ENCODE data around the gene GTF2IRD1.

The GTF2IRD1 gene

DNA sequence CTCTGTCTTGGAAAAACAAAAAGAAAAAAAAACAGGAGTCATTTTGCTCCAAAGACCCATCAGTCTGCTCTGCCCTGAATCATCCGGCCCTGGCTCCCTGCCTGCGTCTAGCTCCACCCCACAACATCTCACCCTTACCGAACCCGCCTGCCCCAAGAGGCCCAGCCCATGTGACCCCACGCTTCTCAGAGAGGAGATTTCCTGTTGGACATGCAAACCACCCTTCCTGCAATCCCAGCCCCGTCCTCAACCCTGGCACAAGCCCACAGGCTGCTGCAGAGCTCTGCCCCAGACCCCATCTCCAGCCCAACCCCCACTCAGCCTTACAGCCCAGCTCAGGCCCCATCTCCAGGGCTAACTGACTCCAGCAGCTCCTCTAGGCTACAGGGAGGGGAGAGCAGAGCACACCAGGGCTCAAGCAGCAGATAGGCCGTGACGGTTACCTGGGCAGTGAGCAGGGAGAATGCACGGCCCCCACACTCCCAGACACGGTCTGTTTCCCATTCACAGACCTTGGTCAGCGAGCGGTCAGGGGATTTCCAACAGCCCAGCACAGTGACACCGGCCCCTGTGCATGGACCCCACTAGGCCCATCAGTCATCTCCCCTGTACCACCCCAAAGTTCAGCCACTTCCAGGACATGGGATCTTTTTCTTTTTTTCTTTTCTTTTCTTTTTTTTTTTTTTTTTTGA is 133.9 kb downstream of the GTF2IRD1 start:
- TF ChIP-seq, protein P1, sequence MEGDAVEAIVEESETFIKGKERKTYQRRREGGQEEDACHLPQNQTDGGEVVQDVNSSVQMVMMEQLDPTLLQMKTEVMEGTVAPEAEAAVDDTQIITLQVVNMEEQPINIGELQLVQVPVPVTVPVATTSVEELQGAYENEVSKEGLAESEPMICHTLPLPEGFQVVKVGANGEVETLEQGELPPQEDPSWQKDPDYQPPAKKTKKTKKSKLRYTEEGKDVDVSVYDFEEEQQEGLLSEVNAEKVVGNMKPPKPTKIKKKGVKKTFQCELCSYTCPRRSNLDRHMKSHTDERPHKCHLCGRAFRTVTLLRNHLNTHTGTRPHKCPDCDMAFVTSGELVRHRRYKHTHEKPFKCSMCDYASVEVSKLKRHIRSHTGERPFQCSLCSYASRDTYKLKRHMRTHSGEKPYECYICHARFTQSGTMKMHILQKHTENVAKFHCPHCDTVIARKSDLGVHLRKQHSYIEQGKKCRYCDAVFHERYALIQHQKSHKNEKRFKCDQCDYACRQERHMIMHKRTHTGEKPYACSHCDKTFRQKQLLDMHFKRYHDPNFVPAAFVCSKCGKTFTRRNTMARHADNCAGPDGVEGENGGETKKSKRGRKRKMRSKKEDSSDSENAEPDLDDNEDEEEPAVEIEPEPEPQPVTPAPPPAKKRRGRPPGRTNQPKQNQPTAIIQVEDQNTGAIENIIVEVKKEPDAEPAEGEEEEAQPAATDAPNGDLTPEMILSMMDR (IDR thresholded peaks at IDR 0.05; ENCODE audit: low read depth, low read length, missing control alignments) = no peak
- DNase-seq (ENCODE audit: extremely low read depth, low read depth) = peak; percentile 78
- no peak overlapping the region for H3K4me3 ChIP-seq (replicated peaks; ENCODE audit: low read depth, low read length)

DNA sequence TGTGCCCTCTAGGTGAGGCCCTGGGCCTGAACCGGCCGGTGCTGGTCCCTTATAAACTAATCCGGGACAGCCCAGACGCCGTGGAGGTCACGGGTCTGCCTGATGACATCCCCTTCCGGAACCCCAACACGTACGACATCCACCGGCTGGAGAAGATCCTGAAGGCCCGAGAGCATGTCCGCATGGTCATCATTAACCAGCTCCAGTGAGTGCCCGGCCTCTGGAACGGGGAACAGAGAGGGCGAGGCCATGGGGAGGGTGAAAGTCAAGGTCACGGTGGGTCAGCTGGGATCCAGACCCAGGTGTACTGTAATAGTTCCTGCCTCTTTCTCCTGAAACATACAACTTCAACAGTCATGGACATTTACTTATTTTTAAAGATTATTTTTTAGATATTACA is 137.1 kb downstream of the GTF2IRD1 start:
- TF ChIP-seq, protein P1 (IDR thresholded peaks at IDR 0.05; ENCODE audit: low read depth, low read length, missing control alignments) = no peak
- H3K4me3 ChIP-seq (replicated peaks; ENCODE audit: low read depth, low read length) = no peak overlapping the region
- no peak for DNase-seq (ENCODE audit: extremely low read depth, low read depth)

DNA sequence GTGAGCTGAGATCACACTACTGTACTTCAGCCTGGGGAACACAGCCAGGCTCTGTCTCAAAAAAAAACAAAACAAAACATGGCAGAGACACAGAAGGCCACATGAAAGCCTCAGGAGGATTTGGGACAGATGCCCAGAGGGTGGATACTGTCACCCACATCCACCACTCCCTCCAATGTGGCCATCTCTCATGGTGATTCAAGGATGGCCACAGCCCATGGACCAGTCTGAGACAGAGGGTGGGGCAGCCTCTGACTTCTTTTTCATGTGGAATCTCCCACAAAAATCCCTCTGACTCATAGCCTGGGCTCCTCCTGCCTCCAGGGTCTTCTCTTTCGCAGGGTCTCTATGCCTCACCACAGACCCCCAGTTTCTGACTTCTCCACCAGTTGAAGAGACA is 144.9 kb downstream of the GTF2IRD1 start:
- DNase-seq (ENCODE audit: extremely low read depth, low read depth) = peak; percentile 30
- TF ChIP-seq, protein P1 (IDR thresholded peaks at IDR 0.05; ENCODE audit: low read depth, low read length, missing control alignments) = no peak
- no peak overlapping the region for H3K4me3 ChIP-seq (replicated peaks; ENCODE audit: low read depth, low read length)

DNA sequence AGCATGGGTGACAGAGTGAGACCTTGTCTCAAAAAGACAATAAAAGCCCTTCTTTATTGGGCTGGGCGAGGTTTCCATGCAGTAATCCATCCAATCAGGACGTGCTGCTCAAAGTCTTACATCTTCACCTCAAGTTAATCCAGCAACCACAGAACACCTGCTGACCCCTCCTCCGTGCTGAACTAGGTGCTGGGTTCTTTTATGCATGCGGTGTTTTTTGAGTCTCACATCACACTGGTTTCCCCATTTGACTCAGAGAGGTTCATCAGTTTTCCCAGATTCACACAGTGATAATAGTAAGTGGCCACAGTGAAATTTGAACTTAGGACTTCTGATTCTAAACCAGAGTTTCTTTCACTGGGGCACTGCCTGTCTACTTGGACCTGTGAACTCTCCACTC is 145.5 kb downstream of the GTF2IRD1 start:
- TF ChIP-seq, protein P1 (IDR thresholded peaks at IDR 0.05; ENCODE audit: low read depth, low read length, missing control alignments) = no peak
- no peak for DNase-seq (ENCODE audit: extremely low read depth, low read depth)
- H3K4me3 ChIP-seq (replicated peaks; ENCODE audit: low read depth, low read length) = no peak overlapping the region

DNA sequence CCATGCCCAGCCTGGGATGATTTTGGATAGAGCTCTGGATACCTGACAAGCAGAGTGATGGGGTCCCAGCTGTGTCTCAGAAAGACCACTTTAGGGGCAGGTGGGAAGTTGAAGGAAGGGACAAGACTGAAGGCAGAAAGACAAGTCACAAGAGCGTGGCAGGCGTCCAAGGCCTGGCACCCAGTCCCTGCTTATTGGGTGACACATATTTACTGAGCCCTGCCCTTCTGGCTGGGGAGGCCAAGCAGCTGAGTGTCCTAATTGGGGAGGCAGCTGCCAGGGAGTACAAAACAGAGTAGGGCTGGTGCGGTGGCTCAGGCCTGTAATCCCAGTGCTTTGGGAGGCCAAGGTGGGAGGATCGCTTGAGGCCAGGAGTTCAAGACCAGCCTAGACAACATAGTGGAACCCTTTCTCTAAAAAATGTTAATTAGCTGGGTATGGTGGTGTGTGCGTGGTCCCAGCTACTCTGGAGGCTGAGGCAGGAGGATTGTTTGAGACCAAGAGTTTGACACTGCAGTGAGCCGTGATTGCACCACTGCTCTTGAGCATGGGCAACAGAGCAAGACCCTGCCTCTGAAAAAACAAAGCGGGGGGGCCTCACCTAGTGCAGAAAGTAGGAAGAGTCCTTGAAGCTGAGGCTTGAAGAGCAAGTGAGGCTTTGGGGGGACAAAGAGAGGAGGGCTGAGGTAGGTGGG is 150.8 kb downstream of the GTF2IRD1 start:
- DNase-seq (ENCODE audit: extremely low read depth, low read depth) = no peak
- TF ChIP-seq, protein P1 (IDR thresholded peaks at IDR 0.05; ENCODE audit: low read depth, low read length, missing control alignments) = no peak
- no peak overlapping the region for H3K4me3 ChIP-seq (replicated peaks; ENCODE audit: low read depth, low read length)

DNA sequence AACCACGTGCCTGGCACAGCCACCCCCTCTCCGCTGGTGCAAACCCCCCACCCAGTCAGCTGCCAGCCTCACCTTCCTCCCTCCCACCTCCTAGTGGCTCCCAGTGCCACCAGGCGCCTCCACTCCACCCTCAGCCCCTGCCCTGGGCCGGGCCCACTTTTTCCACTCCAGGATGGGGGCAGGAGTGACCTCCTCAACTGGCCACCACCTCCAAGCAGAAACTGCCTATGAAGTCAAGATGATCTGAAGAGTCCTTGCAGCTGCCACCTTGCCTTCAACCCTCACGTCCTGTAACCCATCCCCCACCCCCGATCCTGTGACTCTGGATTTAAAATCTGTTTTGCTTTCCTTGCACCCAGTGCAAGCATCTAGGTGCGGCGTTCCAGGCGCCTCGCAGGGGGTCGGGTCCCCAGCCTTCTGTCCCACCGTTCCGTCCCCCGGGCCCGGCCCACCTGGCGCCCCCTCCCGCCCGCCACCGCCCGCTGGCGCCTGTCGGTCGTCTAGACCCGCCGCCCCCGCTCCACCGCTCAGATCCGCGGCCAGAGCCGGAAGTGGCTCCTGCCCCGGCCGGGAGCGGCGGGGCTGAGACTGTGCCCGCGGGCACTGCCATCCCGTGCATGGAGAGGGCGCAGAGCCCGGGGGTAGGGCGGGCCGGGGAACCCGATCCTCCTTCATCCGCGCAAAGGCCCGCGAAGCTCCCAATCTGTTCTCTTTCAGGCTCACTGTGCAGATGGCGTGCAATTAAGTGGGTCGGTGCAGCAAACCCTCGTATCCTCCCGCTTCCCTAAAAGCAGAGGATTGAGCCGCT is 152.6 kb downstream of the GTF2IRD1 start:
- peak overlapping the region; percentile 33 for H3K4me3 ChIP-seq (replicated peaks; ENCODE audit: low read depth, low read length)
- TF ChIP-seq, protein P1 (IDR thresholded peaks at IDR 0.05; ENCODE audit: low read depth, low read length, missing control alignments) = no peak
- DNase-seq (ENCODE audit: extremely low read depth, low read depth) = no peak
